HepG2 (cell line): ENCODE measurements around the gene NEDD4L. TPM values are rescaled to one million over a fixed set of nuclear protein-coding genes. Genes with fewer than 3 reads are reported as not detected.

ENCODE experiments used
- DMTF1 ChIP-seq: sonication (generic); formaldehyde crosslinking; IDR thresholded peaks from 2 replicates; pipeline ENCODE4 v1.4.0; 2020; ENCODE audit warnings: mild to moderate bottlenecking, missing genetic modification reagents
- ELF1 ChIP-seq: sonication (generic); formaldehyde crosslinking; IDR thresholded peaks from 2 replicates; pipeline ENCODE4 v1.4.0; 2020; ENCODE audit warnings: missing genetic modification reagents
- GPN1 ChIP-seq: sonication (generic); formaldehyde crosslinking; IDR thresholded peaks from 2 replicates; pipeline ENCODE4 v1.5.1; 2020; ENCODE audit warnings: missing genetic modification reagents, borderline replicate concordance
- NONO ChIP-seq, 2 experiments: fragments of 450-650 bp in 1 of 2; sonication (generic) in 1 of 2; formaldehyde crosslinking in 1 of 2; IDR thresholded peaks in 1 of 2; conservative IDR thresholded peaks in 1 of 2; 2 replicates each; pipeline versions ENCODE4 v1.6.1 to v1.8.0; 2017 to 2022; ENCODE audit warnings: mild to moderate bottlenecking in 1 of 2, missing genetic modification reagents in 1 of 2, moderate library complexity in 1 of 2
- SP4 ChIP-seq: sonication (generic); formaldehyde crosslinking; IDR thresholded peaks from 2 replicates; pipeline ENCODE4 v1.8.1; 2023; ENCODE audit warnings: mild to moderate bottlenecking, missing genetic modification reagents
- TCF7 ChIP-seq: sonication (generic); IDR thresholded peaks from 2 replicates; pipeline ENCODE4 v1.6.1; 2016; ENCODE audit warnings: antibody characterized with exemption, low read depth
- TFE3 ChIP-seq: IDR thresholded peaks from 2 replicates; pipeline ENCODE4 v1.6.1; 2016
- TOPORS ChIP-seq: sonication (generic); formaldehyde crosslinking; IDR thresholded peaks from 2 replicates; pipeline ENCODE4 v1.8.0; 2023; ENCODE audit warnings: mild to moderate bottlenecking, missing genetic modification reagents
- TSC22D2 ChIP-seq: sonication (generic); formaldehyde crosslinking; IDR thresholded peaks from 2 replicates; pipeline ENCODE4 v1.5.1; 2020; ENCODE audit warnings: missing genetic modification reagents, mild to moderate bottlenecking, borderline replicate concordance
- ZBTB37 ChIP-seq: sonication (generic); formaldehyde crosslinking; IDR thresholded peaks from 2 replicates; pipeline ENCODE4 v1.4.0; 2020; ENCODE audit warnings: mild to moderate bottlenecking, missing genetic modification reagents
- ZBTB46 ChIP-seq: sonication (generic); formaldehyde crosslinking; IDR thresholded peaks from 2 replicates; pipeline ENCODE4 v1.4.0; 2020; ENCODE audit warnings: mild to moderate bottlenecking, missing genetic modification reagents, borderline replicate concordance
- ZNF224 ChIP-seq: sonication (generic); formaldehyde crosslinking; IDR thresholded peaks from 2 replicates; pipeline ENCODE4 v1.5.0; 2020; ENCODE audit warnings: mild to moderate bottlenecking, missing genetic modification reagents
- ZNF670 ChIP-seq: sonication (generic); formaldehyde crosslinking; IDR thresholded peaks from 2 replicates; pipeline ENCODE4 v1.8.0; 2022; ENCODE audit warnings: mild to moderate bottlenecking, missing genetic modification reagents, borderline replicate concordance
- ZNF674 ChIP-seq: sonication (generic); formaldehyde crosslinking; IDR thresholded peaks from 2 replicates; pipeline ENCODE4 v1.5.0; 2020; ENCODE audit warnings: low read depth, mild to moderate bottlenecking, missing genetic modification reagents
- ZNF678 ChIP-seq: sonication (generic); formaldehyde crosslinking; IDR thresholded peaks from 2 replicates; pipeline ENCODE4 v1.4.0; 2020; ENCODE audit warnings: mild to moderate bottlenecking, missing genetic modification reagents
- polyA plus RNA-seq, 8 experiments: library from polyadenylated mRNA; depleted of rRNA in 3 of 8; stranded (reverse) in 7 of 8; unstranded in 1 of 8; fragments of >200 nt; fragmentation: Illumina TruSeq in 4 of 8; extraction: Trizol in 4 of 8; gene quantifications; 2 replicates each; pipeline versions ENCODE4 v1.2.1 to v1.2.3, GENCODE V29; 2011 to 2016; ENCODE audit warnings: low read depth in 4 of 8, missing spikeins in 1 of 8, mixed read lengths in 1 of 8; ENCODE audit not compliant: insufficient read depth in 1 of 8
- total RNA-seq, 5 experiments: library from RNA; depleted of rRNA; stranded (reverse); fragments of >200 nt; fragmentation: Illumina TruSeq; extraction: Trizol; gene quantifications; 2 replicates each; pipeline ENCODE4 v1.2.3, GENCODE V29; 2016; ENCODE audit warnings: low read depth in 1 of 5

The NEDD4L gene
- total and polyA plus RNA-seq, 2 of the 13 experiments (the other 11 are each of a cell fraction or from before 2014, with no cell fraction given) = 168 to 390 TPM

- TF ChIP-seq DMTF1 (CRISPR knock-in tag) (no peak), TOPORS (CRISPR knock-in tag) (no peak), TCF7 (no peak), ZBTB46 (no peak), SP4 (CRISPR knock-in tag) (no peak), NONO (IDR thresholded peaks at IDR 0.05) (no peak), NONO (CRISPR knock-in tag; conservative IDR thresholded peaks at IDR 0.05) (no peak), ELF1 (no peak), ZNF224 (CRISPR knock-in tag) (no peak), ZBTB37 (no peak), ZNF674 (no peak), GPN1 (CRISPR knock-in tag) (no peak), ZNF678 (CRISPR knock-in tag) (no peak), TFE3 (CRISPR knock-in tag) (no peak), TSC22D2 (CRISPR knock-in tag) (no peak), ZNF670 (CRISPR knock-in tag) (no peak)
Observed at GRCh38 chr18:58163004-58163590, 119.1 kb downstream of the NEDD4L start (continued).
